Hepatocyte (in vitro differentiated cells): ENCODE results near the gene HDAC1. TPM values are rescaled to one million over a fixed set of nuclear protein-coding genes. Genes with fewer than 3 reads are reported as not detected.

Experiments
- DNase-seq: peaks from one replicate; pipeline ENCODE4 v3.0.0-alpha.2; 2016; ENCODE audit warnings: low spot score
- H2AFZ ChIP-seq: fragments of 200-600 bp; sonication (generic); 2 replicates; pipeline ENCODE4 v1.6.0; 2016; ENCODE audit warnings: antibody characterized with exemption, mild to moderate bottlenecking
- H3K27ac ChIP-seq: fragments of 200-600 bp; sonication (generic); 2 replicates; pipeline ENCODE4 v1.5.1; 2016; ENCODE audit warnings: mild to moderate bottlenecking
- H3K27me3 ChIP-seq: fragments of 200-600 bp; sonication (generic); 2 replicates; pipeline ENCODE4 v1.6.1; 2016
- H3K36me3 ChIP-seq: fragments of 200-600 bp; sonication (generic); replicated peaks from 2 replicates; pipeline ENCODE4 v1.5.1; 2016; ENCODE audit warnings: low read depth; ENCODE audit not compliant: insufficient read depth
- H3K4me1 ChIP-seq: fragments of 200-600 bp; sonication (generic); 2 replicates; pipeline ENCODE4 v1.5.1; 2016; ENCODE audit warnings: mild to moderate bottlenecking, moderate library complexity; ENCODE audit not compliant: insufficient read depth
- H3K4me2 ChIP-seq: fragments of 200-600 bp; sonication (generic); 2 replicates; pipeline ENCODE4 v1.6.0; 2016
- H3K4me3 ChIP-seq: fragments of 200-600 bp; sonication (generic); 2 replicates; pipeline ENCODE4 v1.5.1; 2016; ENCODE audit warnings: mild to moderate bottlenecking
- H3K79me2 ChIP-seq: fragments of 200-600 bp; sonication (generic); 2 replicates; pipeline ENCODE4 v1.6.0; 2017; ENCODE audit warnings: mild to moderate bottlenecking
- H3K9me2 ChIP-seq: fragments of 200-600 bp; sonication (generic); replicated peaks from 2 replicates; pipeline ENCODE4 v1.6.0; 2017; ENCODE audit warnings: mild to moderate bottlenecking; ENCODE audit not compliant: insufficient read depth
- H3K9me3 ChIP-seq: fragments of 200-600 bp; sonication (generic); 2 replicates; pipeline ENCODE4 v1.5.1; 2016; ENCODE audit warnings: low read depth, mild to moderate bottlenecking
- H4K20me1 ChIP-seq: fragments of 200-600 bp; sonication (generic); 2 replicates; pipeline ENCODE4 v1.6.0; 2016; ENCODE audit warnings: mild to moderate bottlenecking; ENCODE audit not compliant: insufficient read depth, poor library complexity, severe bottlenecking
- CTCF ChIP-seq: fragments of 200-600 bp; sonication (generic); IDR thresholded peaks from 2 replicates; pipeline ENCODE4 v1.5.1; 2016; ENCODE audit warnings: antibody characterized with exemption, mild to moderate bottlenecking; ENCODE audit not compliant: poor library complexity
- EZH2 ChIP-seq: fragments of 200-600 bp; sonication (generic); IDR thresholded peaks from 2 replicates; pipeline ENCODE4 v1.6.1; 2016; ENCODE audit warnings: antibody characterized with exemption, mild to moderate bottlenecking, borderline replicate concordance
- EZH2phosphoT487 ChIP-seq: fragments of 200-600 bp; sonication (generic); IDR thresholded peaks from one replicate; pipeline ENCODE4 v1.6.1; 2018; ENCODE audit warnings: antibody characterized with exemption, mild to moderate bottlenecking, low read depth, moderate library complexity; ENCODE audit not compliant: unreplicated experiment, severe bottlenecking
- WGBS: methylation state at CpG from one replicate; pipeline ENCODE4 v1.1.6; 2016; ENCODE audit warnings: low lambda C conversion rate; ENCODE audit errors: missing lambda C conversion rate; 5-methylcytosine and 5-hydroxymethylcytosine counted together
- polyA plus RNA-seq: library from polyadenylated mRNA; unstranded; fragments of >200 nt; fragmentation: Nextera tagmentation; extraction: Ambion mirVana; gene quantifications from 2 replicates; pipeline ENCODE4 v1.2.1, GENCODE V29; 2016
- total RNA-seq: library from RNA; depleted of rRNA; stranded (reverse); fragments of >200 nt; gene quantifications from 2 replicates; pipeline ENCODE4 v1.2.3, GENCODE V29; 2014

The HDAC1 gene
- total and polyA plus RNA-seq, 2 experiments from 2014 or later: 94.6 to 117 TPM

GRCh38 chr1:32373996-32374592 is 82.2 kb downstream of the HDAC1 start:
- no peak overlapping the region for H2AFZ ChIP-seq
- no peaks in the 10 kb centered on the region for H4K20me1 ChIP-seq
- no peak overlapping the region for H3K4me3 ChIP-seq
- H3K27ac ChIP-seq: no peak overlapping the region
- H3K4me1 ChIP-seq: no peaks in the 10 kb centered on the region
- H3K4me2 ChIP-seq: no peak overlapping the region
- H3K27me3 ChIP-seq: no peaks in the 10 kb centered on the region
- WGBS: 76% methylated on average over 1 of the region's 1 CpG
- TF ChIP-seq EZH2 (no peak), CTCF (no peak)
- no peaks in the 10 kb centered on the region for H3K79me2 ChIP-seq
- H3K9me2 ChIP-seq: no peaks in the 10 kb centered on the region
- no peak for DNase-seq
- H3K9me3 ChIP-seq: no peaks in the 10 kb centered on the region
- H3K36me3 ChIP-seq: no peaks in the 10 kb centered on the region

GRCh38 chr1:32376199-32376598 is 84.3 kb downstream of the HDAC1 start:
- no peaks in the 10 kb centered on the region for H3K9me3 ChIP-seq
- H3K9me2 ChIP-seq: no peaks in the 10 kb centered on the region
- no peak for DNase-seq
- TF ChIP-seq EZH2phosphoT487: no peak
- no peak for TF ChIP-seq CTCF
- no peak for TF ChIP-seq EZH2
- no peaks in the 10 kb centered on the region for H4K20me1 ChIP-seq
- H2AFZ ChIP-seq: no peak overlapping the region
- H3K27me3 ChIP-seq: no peaks in the 10 kb centered on the region
- H3K4me1 ChIP-seq: no peaks in the 10 kb centered on the region
- 98% methylated on average over 11 of the region's 11 CpGs for WGBS
- no peak overlapping the region for H3K4me3 ChIP-seq
- no peak overlapping the region for H3K4me2 ChIP-seq
- no peaks in the 10 kb centered on the region for H3K79me2 ChIP-seq
- H3K36me3 ChIP-seq: no peaks in the 10 kb centered on the region
- H3K27ac ChIP-seq: no peak overlapping the region

DNA sequence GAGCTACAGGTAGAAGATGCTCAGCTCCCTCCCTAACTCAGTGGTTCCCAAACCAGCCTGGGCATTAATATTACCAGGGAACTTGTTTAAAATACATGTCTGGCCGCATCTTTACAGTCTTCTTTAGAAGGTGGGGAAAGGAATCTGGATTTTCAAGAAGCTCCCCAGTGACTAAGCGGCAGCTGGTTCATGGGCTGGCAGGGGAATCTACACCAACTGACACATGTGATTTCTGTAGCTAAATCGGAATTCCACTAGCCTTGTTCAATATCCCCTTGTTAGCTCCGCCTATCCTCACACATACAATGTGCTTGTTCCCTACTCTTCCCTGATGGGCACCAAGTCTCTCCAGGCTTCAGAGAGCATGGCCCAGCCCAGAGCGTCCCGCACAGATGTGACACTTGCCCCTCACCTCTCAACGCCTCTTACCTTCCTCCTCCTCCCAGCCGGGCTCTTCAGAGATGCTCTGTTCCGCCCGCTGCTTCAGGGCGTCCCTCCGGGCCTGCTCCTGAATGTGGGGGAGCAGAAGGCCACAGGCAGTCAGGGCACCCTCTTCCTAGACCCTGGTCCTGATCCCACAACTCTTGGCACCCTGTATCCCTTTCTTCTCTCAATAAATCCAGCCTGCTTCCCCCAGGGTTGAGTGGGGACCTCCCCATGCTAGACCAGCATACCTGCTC is 85.8 kb downstream of the HDAC1 start:
- Histone ChIP-seq H4K20me1 (no peaks in the 10 kb centered on the region), H3K79me2 (no peaks in the 10 kb centered on the region), H3K27me3 (no peaks in the 10 kb centered on the region), H2AFZ (no peak overlapping the region), H3K27ac (no peak overlapping the region), H3K4me3 (no peak overlapping the region), H3K9me3 (no peaks in the 10 kb centered on the region), H3K4me1 (no peaks in the 10 kb centered on the region), H3K9me2 (no peaks in the 10 kb centered on the region), H3K36me3 (no peaks in the 10 kb centered on the region), H3K4me2 (no peak overlapping the region)
- WGBS: 97% methylated on average over 12 of the region's 12 CpGs
- TF ChIP-seq EZH2: no peak
- no peak for TF ChIP-seq CTCF
- TF ChIP-seq EZH2phosphoT487: no peak
- no peak for DNase-seq
